Lower lobe of right lung (tissue), 2 donors: Measurements from ENCODE around the gene RALGPS1. TPM values are rescaled to one million over a fixed set of nuclear protein-coding genes. Genes with fewer than 3 reads are reported as not detected.

ENCODE experiments used
- ATAC-seq, 2 donors: fragments of 200-7000 bp; cut with Tn5 transposase; one replicate each; pipeline ENCODE4 v1.9.1; 2020 to 2022; ENCODE audit warnings: mild to moderate bottlenecking in 2 of 2, moderate library complexity in 2 of 2
- DNase-seq: peaks from one replicate; pipeline ENCODE4 v3.0.0-alpha.2; 2020
- H3K27ac ChIP-seq: fragments of 200-600 bp; one replicate; pipeline ENCODE4 v1.8.0; 2022
- H3K27me3 ChIP-seq: fragments of 200-600 bp; one replicate; pipeline ENCODE4 v1.8.0; 2022; ENCODE audit warnings: low read depth
- H3K36me3 ChIP-seq: fragments of 200-600 bp; one replicate; pipeline ENCODE4 v1.8.0; 2022; ENCODE audit warnings: mild to moderate bottlenecking
- H3K4me1 ChIP-seq: fragments of 200-600 bp; one replicate; pipeline ENCODE4 v1.8.0; 2022
- H3K4me3 ChIP-seq: fragments of 200-600 bp; one replicate; pipeline ENCODE4 v1.8.0; 2022; ENCODE audit warnings: mild to moderate bottlenecking
- H3K9me3 ChIP-seq: fragments of 200-600 bp; one replicate; pipeline ENCODE4 v1.8.0; 2022
- CTCF ChIP-seq: fragments of 200-600 bp; IDR thresholded peaks from one replicate; pipeline ENCODE4 v1.8.0; 2022; ENCODE audit warnings: antibody characterized with exemption, mild to moderate bottlenecking
- intact Hi-C: fragments of 100-400 bp; cut with DNase I; formaldehyde crosslinking; loops from one replicate; pipeline ENCODE4 v1.11.0; 2022
- total RNA-seq: library from RNA; stranded (reverse); fragmentation: NEBNext Ultra II Directional; extraction: Animal tissue kit (Norgen Biotek cat#: 25700); gene quantifications from one replicate; pipeline ENCODE4 v1.2.1, GENCODE V29; 2021
- donor health status: DM: no; HTN: yes; CAD: no; lungs with severe emphysema.

RALGPS1 gene
- total RNA-seq, 1 donor from 2014 or later: 17.6 TPM

- intact Hi-C loops: no loop called here
- no peak for DNase-seq
Observed at GRCh38 chr9:127066060-127066850, 151.7 kb downstream of the RALGPS1 start.

GRCh38 chr9:127066851-127067136, 152.2 kb downstream of the RALGPS1 start:
- no peak for TF ChIP-seq CTCF
- intact Hi-C loops: no loop called here
- no peak for DNase-seq
- peak; percentile 41 to 80 for ATAC-seq
- H3K9me3 ChIP-seq: peaks cover 1% of the 10 kb centered on the region
- peaks cover 14% of the 10 kb centered on the region for H3K4me1 ChIP-seq
- no peaks in the 10 kb centered on the region for H3K36me3 ChIP-seq
- H3K27me3 ChIP-seq: no peaks in the 10 kb centered on the region
- H3K4me3 ChIP-seq: no peak overlapping the region
- no peak overlapping the region for H3K27ac ChIP-seq

More at GRCh38 chr9:127066060-127066850, 151.7 kb downstream of the RALGPS1 start:
- Histone ChIP-seq H3K9me3 (no peaks in the 10 kb centered on the region), H3K36me3 (no peaks in the 10 kb centered on the region), H3K4me3 (no peak overlapping the region), H3K4me1 (peaks cover 14% of the 10 kb centered on the region), H3K27me3 (no peaks in the 10 kb centered on the region), H3K27ac (no peak overlapping the region)
- no peak for ATAC-seq
- no peak for TF ChIP-seq CTCF

GRCh38 chr9:127067603-127068220, 153.1 kb downstream of the RALGPS1 start:
- no peak overlapping the region for H3K27ac ChIP-seq
- peak in 1 of 2 donors; percentile 21 for ATAC-seq

GRCh38 chr9:127074561-127075548, 160.3 kb downstream of the RALGPS1 start:
- H3K36me3 ChIP-seq: no peaks in the 10 kb centered on the region
- no peak overlapping the region for H3K27ac ChIP-seq
- TF ChIP-seq CTCF: no peak
- ATAC-seq (peak; percentile 42 to 59), DNase-seq (no peak)
- H3K9me3 ChIP-seq: peaks cover 5% of the 10 kb centered on the region
- H3K4me1 ChIP-seq: peaks cover 34% of the 10 kb centered on the region
- intact Hi-C loops: no loop called here
- no peaks in the 10 kb centered on the region for H3K27me3 ChIP-seq
- no peak overlapping the region for H3K4me3 ChIP-seq

More at GRCh38 chr9:127067603-127068220, 153.1 kb downstream of the RALGPS1 start:
- TF ChIP-seq CTCF: no peak
- peaks cover 14% of the 10 kb centered on the region for H3K4me1 ChIP-seq
- DNase-seq: no peak
- H3K9me3 ChIP-seq: peaks cover 5% of the 10 kb centered on the region
- H3K4me3 ChIP-seq: no peak overlapping the region
- intact Hi-C loops: no loop called here
- H3K27me3 ChIP-seq: no peaks in the 10 kb centered on the region
- no peaks in the 10 kb centered on the region for H3K36me3 ChIP-seq

- Histone ChIP-seq H3K27me3 (no peaks in the 10 kb centered on the region), H3K4me3 (no peak overlapping the region), H3K27ac (no peak overlapping the region), H3K4me1 (peaks cover 34% of the 10 kb centered on the region), H3K36me3 (no peaks in the 10 kb centered on the region), H3K9me3 (peaks cover 5% of the 10 kb centered on the region)
- DNase-seq (no peak), ATAC-seq (peak in 1 of 2 donors; percentile 65)
- TF ChIP-seq CTCF: no peak
- intact Hi-C loops: no loop called here
Observed at GRCh38 chr9:127075624-127076372, 161.2 kb downstream of the RALGPS1 start.
